SJCRH30 (cell line): ENCODE measurements around the gene RAMP3. TPM values are rescaled to one million over a fixed set of nuclear protein-coding genes. Genes with fewer than 3 reads are reported as not detected.
"Not testable (repeated sequence)": the region's sequence is repeated elsewhere in the genome, so short reads cannot be mapped to it uniquely, and the experiment has no call there.

Experiments
- DNase-seq, 2 experiments: peaks; one replicate each; pipeline ENCODE4 v3.0.0-alpha.2; 2015 to 2020
- H3K27ac ChIP-seq: fragments of 250-450 bp; sonication (Bioruptor Pico); 2 replicates; pipeline ENCODE4 v1.5.1; 2020; ENCODE audit warnings: mild to moderate bottlenecking, moderate library complexity
- H3K27me3 ChIP-seq: fragments of 250-450 bp; sonication (Bioruptor Pico); 2 replicates; pipeline ENCODE4 v1.5.1; 2020; ENCODE audit warnings: mild to moderate bottlenecking, moderate library complexity
- H3K36me3 ChIP-seq: fragments of 250-450 bp; sonication (Bioruptor Pico); 2 replicates; pipeline ENCODE4 v1.5.1; 2020; ENCODE audit warnings: mild to moderate bottlenecking, moderate library complexity
- H3K4me1 ChIP-seq: fragments of 250-450 bp; sonication (Bioruptor Pico); 2 replicates; pipeline ENCODE4 v1.5.1; 2020; ENCODE audit warnings: mild to moderate bottlenecking, moderate library complexity
- H3K4me3 ChIP-seq: fragments of 250-450 bp; sonication (Bioruptor Pico); 2 replicates; pipeline ENCODE4 v1.5.1; 2020; ENCODE audit warnings: mild to moderate bottlenecking, moderate library complexity
- H3K9me3 ChIP-seq: fragments of 250-450 bp; sonication (Bioruptor Pico); replicated peaks from 2 replicates; pipeline ENCODE4 v1.5.1; 2020; ENCODE audit warnings: mild to moderate bottlenecking, moderate library complexity
- total RNA-seq: library from RNA; depleted of rRNA; stranded (reverse); fragments of >200 nt; shearing (Covaris generic); gene quantifications from 2 replicates; pipeline ENCODE4 v1.2.3, GENCODE V29; 2014

RAMP3 gene
- total RNA-seq, 1 experiment from 2014 or later, result not detected

GRCh38 chr7:45145881-45146280 lies 11.7 kb upstream of the RAMP3 start:
- Histone ChIP-seq H3K4me1 (no peaks in the 10 kb centered on the region), H3K9me3 (no peaks in the 10 kb centered on the region), H3K27ac (no peak overlapping the region), H3K27me3 (peaks cover 16% of the 10 kb centered on the region), H3K36me3 (no peaks in the 10 kb centered on the region), H3K4me3 (no peak overlapping the region)
- DNase-seq, result no peak

GRCh38 chr7:45146531-45147379 lies 10.8 kb upstream of the RAMP3 start:
- H3K9me3 ChIP-seq, result no peaks in the 10 kb centered on the region
- no peak overlapping the region for H3K4me3 ChIP-seq
- no peak overlapping the region for H3K27ac ChIP-seq
- H3K36me3 ChIP-seq, result no peaks in the 10 kb centered on the region
- peaks cover 16% of the 10 kb centered on the region for H3K27me3 ChIP-seq
- DNase-seq, result no peak
- H3K4me1 ChIP-seq, result no peaks in the 10 kb centered on the region

- H3K27me3 ChIP-seq, result peaks cover 16% of the 10 kb centered on the region
Observed at GRCh38 chr7:45147858-45148652, 9.5 kb upstream of the RAMP3 start.

GRCh38 chr7:45148653-45148973 lies 9.0 kb upstream of the RAMP3 start:
- H3K36me3 ChIP-seq, result no peaks in the 10 kb centered on the region
- no peaks in the 10 kb centered on the region for H3K9me3 ChIP-seq
- H3K27me3 ChIP-seq, result peaks cover 16% of the 10 kb centered on the region
- H3K4me1 ChIP-seq, result no peaks in the 10 kb centered on the region
- H3K27ac ChIP-seq, result no peak overlapping the region
- no peak for DNase-seq
- no peak overlapping the region for H3K4me3 ChIP-seq

More at GRCh38 chr7:45147858-45148652, 9.5 kb upstream of the RAMP3 start:
- Histone ChIP-seq H3K4me3 (no peak overlapping the region), H3K9me3 (no peaks in the 10 kb centered on the region), H3K27ac (no peak overlapping the region), H3K4me1 (no peaks in the 10 kb centered on the region), H3K36me3 (no peaks in the 10 kb centered on the region)
- DNase-seq, result no peak

- Histone ChIP-seq H3K36me3 (no peaks in the 10 kb centered on the region), H3K4me1 (no peaks in the 10 kb centered on the region), H3K27me3 (peaks cover 16% of the 10 kb centered on the region), H3K27ac (no peak overlapping the region), H3K4me3 (no peak overlapping the region), H3K9me3 (no peaks in the 10 kb centered on the region)
- DNase-seq, result no peak
Observed at GRCh38 chr7:45149606-45150005, 8.0 kb upstream of the RAMP3 start.

- Histone ChIP-seq H3K27me3 (peaks cover 16% of the 10 kb centered on the region), H3K4me1 (no peaks in the 10 kb centered on the region), H3K36me3 (no peaks in the 10 kb centered on the region), H3K9me3 (no peaks in the 10 kb centered on the region), H3K27ac (no peak overlapping the region), H3K4me3 (no peak overlapping the region)
- DNase-seq, result no peak
Observed at GRCh38 chr7:45150199-45150598, 7.4 kb upstream of the RAMP3 start.

GRCh38 chr7:45151131-45151684 lies 6.4 kb upstream of the RAMP3 start:
- Histone ChIP-seq H3K9me3 (no peaks in the 10 kb centered on the region), H3K27ac (no peak overlapping the region), H3K4me1 (no peaks in the 10 kb centered on the region), H3K4me3 (no peak overlapping the region), H3K36me3 (no peaks in the 10 kb centered on the region), H3K27me3 (peaks cover 16% of the 10 kb centered on the region)
- DNase-seq, result no peak

GRCh38 chr7:45151967-45152366 lies 5.6 kb upstream of the RAMP3 start:
- Histone ChIP-seq H3K4me1 (no peaks in the 10 kb centered on the region), H3K36me3 (no peaks in the 10 kb centered on the region), H3K27me3 (peaks cover 12% of the 10 kb centered on the region), H3K4me3 (no peak overlapping the region), H3K27ac (no peak overlapping the region), H3K9me3 (no peaks in the 10 kb centered on the region)
- no peak for DNase-seq

GRCh38 chr7:45153233-45153632 lies 4.4 kb upstream of the RAMP3 start:
- Histone ChIP-seq H3K4me1 (no peaks in the 10 kb centered on the region), H3K27ac (no peak overlapping the region), H3K36me3 (no peaks in the 10 kb centered on the region), H3K4me3 (no peak overlapping the region), H3K27me3 (peaks cover 7% of the 10 kb centered on the region), H3K9me3 (no peaks in the 10 kb centered on the region)
- DNase-seq, result no peak

GRCh38 chr7:45153861-45154260 lies 3.7 kb upstream of the RAMP3 start:
- H3K27ac ChIP-seq, H3K4me1 ChIP-seq, H3K36me3 ChIP-seq, H3K9me3 ChIP-seq, H3K27me3 ChIP-seq, H3K4me3 ChIP-seq, DNase-seq: not testable (repeated sequence)

GRCh38 chr7:45155357-45155900 lies 2.2 kb upstream of the RAMP3 start:
- Histone ChIP-seq H3K27ac (no peak overlapping the region), H3K9me3 (no peaks in the 10 kb centered on the region), H3K4me1 (no peaks in the 10 kb centered on the region), H3K36me3 (no peaks in the 10 kb centered on the region), H3K4me3 (no peak overlapping the region), H3K27me3 (peaks cover 7% of the 10 kb centered on the region)
- no peak for DNase-seq

GRCh38 chr7:45155941-45156340 lies 1.6 kb upstream of the RAMP3 start:
- no peaks in the 10 kb centered on the region for H3K9me3 ChIP-seq
- H3K4me3 ChIP-seq, result no peak overlapping the region
- no peaks in the 10 kb centered on the region for H3K4me1 ChIP-seq
- peaks cover 10% of the 10 kb centered on the region for H3K27me3 ChIP-seq
- no peaks in the 10 kb centered on the region for H3K36me3 ChIP-seq
- no peak for DNase-seq
- no peak overlapping the region for H3K27ac ChIP-seq

GRCh38 chr7:45156516-45157272 lies 897 bp upstream of the RAMP3 start:
- H3K4me1 ChIP-seq, result no peaks in the 10 kb centered on the region
- no peaks in the 10 kb centered on the region for H3K9me3 ChIP-seq
- DNase-seq, result no peak
- H3K27ac ChIP-seq, result no peak overlapping the region
- H3K36me3 ChIP-seq, result no peaks in the 10 kb centered on the region
- H3K4me3 ChIP-seq, result no peak overlapping the region
- H3K27me3 ChIP-seq, result peaks cover 10% of the 10 kb centered on the region

GRCh38 chr7:45157286-45157652 lies 322 bp upstream of the RAMP3 start:
- Histone ChIP-seq H3K4me3 (no peak overlapping the region), H3K27me3 (peaks cover 10% of the 10 kb centered on the region), H3K36me3 (no peaks in the 10 kb centered on the region), H3K27ac (no peak overlapping the region), H3K9me3 (no peaks in the 10 kb centered on the region), H3K4me1 (no peaks in the 10 kb centered on the region)
- no peak for DNase-seq
